K562 (cell line): ENCODE measurements around the gene GNRHR. TPM values are rescaled to one million over a fixed set of nuclear protein-coding genes. Genes with fewer than 3 reads are reported as not detected.
A peak's percentile ranks its signal among the peaks of the same experiment; 100 is the strongest.

Experiments
- ATAC-seq: fragments of 200-7000 bp; cut with Tn5 transposase; 3 replicates; pipeline ENCODE4 v1.9.1; 2020; ENCODE audit warnings: moderate library complexity
- BruUV-seq: library from RNA; stranded (reverse); fragments of 400-500 nt; replicated peaks from 2 replicates; lab custom pipeline; 2021; lab: Mats Ljungman, UMichigan
- CTCF ChIA-PET: fragments of 300-600 bp; formaldehyde crosslinking; extraction: SDS; loops from one replicate; lab custom pipeline; 2021; ENCODE audit warnings: low intra/inter-chr PET ratio; lab: Yijun Ruan, JAX
- POLR2A ChIA-PET: fragments of 300-600, 350-650 bp; sonication (Branson Sonifier 250); formaldehyde crosslinking; extraction: SDS; loops from one replicate; lab custom pipeline; 2021; ENCODE audit warnings: antibody characterized with exemption, inconsistent platforms; lab: Yijun Ruan, JAX
- DNase-seq, 4 experiments: peaks; one replicate each; pipeline versions ENCODE4 v3.0.0 to v3.0.0-alpha.2; 2011 to 2018; ENCODE audit warnings: low spot score in 3 of 4, mixed read lengths in 3 of 4; ENCODE audit errors: extremely low read depth in 1 of 4
- FAIRE-seq: peaks from 2 replicates; lab custom pipeline; 2011; peaks lifted over from hg19 to GRCh38; lab: Jason Lieb, UNC
- H2AFZ ChIP-seq: 2 replicates; pipeline ENCODE4 v1.6.0; 2011; ENCODE audit warnings: low read depth, low read length, control low read depth, inconsistent platforms
- H3K27ac ChIP-seq: fragments of 200-600 bp; 3 replicates; pipeline ENCODE4 v1.8.0; 2011; ENCODE audit warnings: low read depth, mild to moderate bottlenecking, control low read depth, inconsistent platforms, low read length, moderate library complexity, mixed read lengths; ENCODE audit errors: extremely low read depth
- H3K27me3 ChIP-seq, 2 experiments: fragments of 300-600 bp in 1 of 2; 2 replicates in 1 of 2; 3 replicates in 1 of 2; pipeline versions ENCODE4 v1.6.0 to v1.8.0; 2011; ENCODE audit warnings: inconsistent platforms in 2 of 2, low read length in 2 of 2, mild to moderate bottlenecking in 1 of 2, mixed read lengths in 1 of 2, moderate library complexity in 1 of 2; ENCODE audit not compliant: control insufficient read depth in 2 of 2, insufficient read depth in 2 of 2
- H3K36me3 ChIP-seq: fragments of 300-600 bp; 3 replicates; pipeline ENCODE4 v1.8.0; 2011; ENCODE audit warnings: mild to moderate bottlenecking, low read length, inconsistent platforms; ENCODE audit not compliant: control insufficient read depth, insufficient read depth
- H3K4me1 ChIP-seq, 2 experiments: fragments of 200-600 bp in 1 of 2; replicated peaks in 1 of 2; 2 replicates in 1 of 2; 3 replicates in 1 of 2; pipeline versions ENCODE4 v1.5.1 to v1.8.0; 2011; ENCODE audit warnings: inconsistent platforms in 2 of 2, low read length in 2 of 2, mild to moderate bottlenecking in 1 of 2, mixed read lengths in 1 of 2, moderate library complexity in 1 of 2; ENCODE audit not compliant: control insufficient read depth in 2 of 2, insufficient read depth in 2 of 2
- H3K4me2 ChIP-seq: 2 replicates; pipeline ENCODE4 v1.6.1; 2011; ENCODE audit warnings: low read length, control low read depth, inconsistent platforms, mixed read lengths; ENCODE audit not compliant: insufficient read depth
- H3K4me3 ChIP-seq: fragments of 200-600 bp; sonication (generic), shearing (Covaris generic); 2 replicates; pipeline ENCODE4 v1.5.1; 2016; ENCODE audit warnings: control low read depth, inconsistent platforms
- H3K79me2 ChIP-seq: fragments of 200-600 bp; 3 replicates; pipeline ENCODE4 v1.8.0; 2011; ENCODE audit warnings: low read length, inconsistent platforms; ENCODE audit not compliant: control insufficient read depth, insufficient read depth
- H3K9ac ChIP-seq, 2 experiments: 2 replicates each; pipeline versions ENCODE4 v1.6.0 to v1.6.1; 2011; ENCODE audit warnings: low read depth in 2 of 2, low read length in 2 of 2, control low read depth in 1 of 2, inconsistent platforms in 1 of 2, mild to moderate bottlenecking in 1 of 2, mixed read lengths in 1 of 2; ENCODE audit not compliant: insufficient read depth in 1 of 2
- H3K9me1 ChIP-seq: one replicate; pipeline ENCODE4 v1.6.0; 2011; ENCODE audit warnings: inconsistent platforms, mild to moderate bottlenecking, low read length, moderate library complexity; ENCODE audit not compliant: control insufficient read depth, insufficient read depth
- H3K9me3 ChIP-seq: replicated peaks from 2 replicates; pipeline ENCODE4 v1.5.1; 2011; ENCODE audit warnings: low read depth, low read length, inconsistent platforms; ENCODE audit not compliant: control insufficient read depth, insufficient read depth
- H4K20me1 ChIP-seq: replicated peaks from 2 replicates; pipeline ENCODE4 v1.6.1; 2011; ENCODE audit warnings: low read length, inconsistent platforms, mixed read lengths; ENCODE audit not compliant: control insufficient read depth, insufficient read depth
- ATF7 ChIP-seq: fragments of 450-650 bp; IDR thresholded peaks from 2 replicates; pipeline ENCODE4 v1.7.1; 2014; ENCODE audit warnings: mild to moderate bottlenecking, moderate library complexity
- FOXK2 ChIP-seq, 2 experiments: fragments of 450-650 bp; IDR thresholded peaks in 1 of 2; conservative IDR thresholded peaks in 1 of 2; 2 replicates each; pipeline ENCODE4 v1.6.1; 2016; ENCODE audit warnings: low read depth in 2 of 2, mild to moderate bottlenecking in 1 of 2
- HIVEP1 ChIP-seq: fragments of 250-450 bp; sonication (Bioruptor Pico); IDR thresholded peaks from 2 replicates; pipeline ENCODE4 v1.4.0; 2020; ENCODE audit warnings: mild to moderate bottlenecking
- L3MBTL2 ChIP-seq: fragments of 450-650 bp; IDR thresholded peaks from 2 replicates; pipeline ENCODE4 v1.6.1; 2016; ENCODE audit warnings: mild to moderate bottlenecking, moderate library complexity
- MED1 ChIP-seq: sonication (generic); formaldehyde crosslinking; IDR thresholded peaks from 2 replicates; pipeline ENCODE4 v1.8.1; 2023; ENCODE audit warnings: missing genetic modification reagents, borderline replicate concordance
- NONO ChIP-seq, 2 experiments: fragments of 200-400 bp in 1 of 2; fragments of 450-650 bp in 1 of 2; formaldehyde crosslinking in 1 of 2; IDR thresholded peaks; 2 replicates each; pipeline ENCODE4 v1.6.1; 2017; ENCODE audit warnings: low read depth in 2 of 2, mild to moderate bottlenecking in 2 of 2, moderate library complexity in 2 of 2, low read length in 1 of 2
- PHF8 ChIP-seq: fragments of 200-600 bp; sonication (generic); IDR thresholded peaks from 2 replicates; pipeline ENCODE4 v1.6.1; 2012; ENCODE audit warnings: mixed run types, mild to moderate bottlenecking, inconsistent platforms, low read length, moderate library complexity, borderline replicate concordance
- WGBS: fragments of 100-300 bp; shearing (Covaris generic); methylation state at CpG from one replicate; pipeline ENCODE4 v1.1.6; 2016; ENCODE audit warnings: low coverage, mixed read lengths; ENCODE audit not compliant: insufficient coverage; ENCODE audit errors: missing lambda C conversion rate; 5-methylcytosine and 5-hydroxymethylcytosine counted together
- in situ Hi-C: fragments of 300-500 bp; cut with MboI; formaldehyde crosslinking; loops from 4 replicates; pipeline ENCODE4 v1.15.0; 2018; ENCODE audit warnings: inconsistent platforms, mixed read lengths
- intact Hi-C: fragments of 100-400 bp; cut with micrococcal nuclease; formaldehyde crosslinking; loops from 2 replicates; pipeline ENCODE4 v1.14.2; 2022
- polyA plus RNA-seq, 8 experiments: library from polyadenylated mRNA; depleted of rRNA in 4 of 8; stranded (reverse) in 5 of 8; unstranded in 3 of 8; fragments of >200 nt; fragmentation: Nextera tagmentation in 2 of 8; fragmentation: Illumina TruSeq in 1 of 8; extraction: Ambion mirVana in 2 of 8; extraction: Trizol in 1 of 8; gene quantifications; 2 replicates each; pipeline versions ENCODE4 v1.2.1 to v1.2.3, GENCODE V29; 2011 to 2014; ENCODE audit warnings: inconsistent platforms in 1 of 8, missing spikeins in 1 of 8
- total RNA-seq, 7 experiments: library from RNA; depleted of rRNA in 6 of 7; stranded (reverse); fragments of >200 nt in 6 of 7; fragmentation: Illumina TruSeq in 2 of 7; extraction: Trizol in 2 of 7; gene quantifications; 2 replicates each; pipeline versions ENCODE4 v1.2.1 to v1.2.3, GENCODE V29; 2011 to 2021; ENCODE audit warnings: low replicate concordance in 1 of 7
- TF ChIP-seq, protein P1 (sequence below): fragments of 450-650 bp; IDR thresholded peaks from 2 replicates; pipeline ENCODE4 v1.6.1; 2018; ENCODE audit not compliant: partially characterized antibody
- TF ChIP-seq, protein P2 (sequence below): fragments of 250-450 bp; sonication (Bioruptor Pico); IDR thresholded peaks from 2 replicates; pipeline ENCODE4 v1.4.0; 2020

Gene GNRHR
- total and polyA plus RNA-seq, 9 of the 15 experiments (the other 6 are each of a cell fraction or from before 2014, with no cell fraction given): 0.06 to 0.13 TPM; not detected in 7

DNA sequence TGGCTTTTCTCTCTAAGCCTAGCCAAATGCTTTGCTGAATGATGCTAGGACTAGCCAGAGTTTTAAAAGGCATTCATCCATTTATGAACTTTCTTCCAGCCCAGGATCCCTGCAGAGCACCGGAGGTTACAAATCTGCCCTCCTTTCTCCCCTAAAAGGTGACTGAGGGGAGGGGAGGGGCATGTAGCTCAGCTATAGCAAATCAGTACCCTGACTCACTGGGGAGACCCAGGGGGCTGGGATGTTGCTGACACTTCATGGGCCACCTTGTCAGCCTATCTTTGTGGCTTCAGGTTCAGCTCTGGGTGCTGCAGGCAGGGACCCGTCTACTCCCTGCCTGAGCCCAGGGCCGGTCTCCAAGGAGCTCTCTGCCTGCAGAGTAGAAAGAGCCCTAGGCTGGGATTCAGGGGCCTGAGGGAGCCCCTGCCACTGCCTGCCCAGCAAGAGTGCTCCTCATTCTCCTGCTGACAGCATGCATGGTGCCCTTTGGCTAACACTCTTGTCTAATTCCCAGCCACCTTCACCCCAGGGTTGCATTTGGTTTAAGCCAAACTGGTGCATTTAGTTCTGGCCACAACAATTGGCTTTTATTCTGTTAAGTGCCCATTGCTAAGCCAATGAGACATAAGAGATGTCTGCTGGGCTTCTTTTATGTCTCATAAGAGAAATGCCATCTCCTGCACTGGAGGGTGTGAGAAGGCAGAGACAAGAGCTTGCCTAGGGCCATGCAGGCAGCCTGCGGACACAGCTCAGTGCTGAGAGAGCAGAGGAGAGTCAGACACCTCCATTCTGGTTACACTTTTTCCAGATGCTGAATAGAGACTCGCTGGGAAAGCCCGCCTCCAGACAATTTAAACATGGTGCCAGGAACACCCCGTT is 41.3 kb downstream of the GNRHR start:
- no peaks in the 10 kb centered on the region for H3K27me3 ChIP-seq
- BruUV-seq: no TSS peak
- peaks cover 97% of the 10 kb centered on the region for H3K79me2 ChIP-seq
- ATAC-seq: peak; percentile 48
- no peak for FAIRE-seq
- H3K4me2 ChIP-seq: peak overlapping the region; percentile 82
- in situ Hi-C loops: no loop called here
- peak overlapping the region; percentile 41 to 53; a peak in 3 of 4 replicates for H3K9ac ChIP-seq
- ChIA-PET CTCF (no interaction called here), POLR2A (interaction anchor here (0.7 to 3.1 kb wide), 4 partner anchors 8 to 166 kb away, joined by 3 to 13 read pairs (median 8); partner anchors contain the start of gene UBA6)
- H3K4me3 ChIP-seq: no peak overlapping the region
- H3K9me3 ChIP-seq: no peaks in the 10 kb centered on the region
- TF ChIP-seq PHF8 (peak; percentile 25; the same call in 1 of the 2 replicates), NONO (IDR thresholded peaks at IDR 0.05; ENCODE audit: low read depth in 2 of 2, low read length in 1 of 2) (peak in 1 of 2 experiments; percentile 89; a peak in 2 of 4 replicates), MED1 (CRISPR knock-in tag) (no peak), ATF7 (peak; percentile 71), HIVEP1 (no peak), L3MBTL2 (no peak), FOXK2 (conservative IDR thresholded peaks at IDR 0.05 in 1 of 2, IDR thresholded peaks at IDR 0.05 in 1 of 2; ENCODE audit: low read depth in 2 of 2) (peak in 1 of 2 experiments; percentile 59; a peak in 2 of 4 replicates)
- TF ChIP-seq, protein P1, sequence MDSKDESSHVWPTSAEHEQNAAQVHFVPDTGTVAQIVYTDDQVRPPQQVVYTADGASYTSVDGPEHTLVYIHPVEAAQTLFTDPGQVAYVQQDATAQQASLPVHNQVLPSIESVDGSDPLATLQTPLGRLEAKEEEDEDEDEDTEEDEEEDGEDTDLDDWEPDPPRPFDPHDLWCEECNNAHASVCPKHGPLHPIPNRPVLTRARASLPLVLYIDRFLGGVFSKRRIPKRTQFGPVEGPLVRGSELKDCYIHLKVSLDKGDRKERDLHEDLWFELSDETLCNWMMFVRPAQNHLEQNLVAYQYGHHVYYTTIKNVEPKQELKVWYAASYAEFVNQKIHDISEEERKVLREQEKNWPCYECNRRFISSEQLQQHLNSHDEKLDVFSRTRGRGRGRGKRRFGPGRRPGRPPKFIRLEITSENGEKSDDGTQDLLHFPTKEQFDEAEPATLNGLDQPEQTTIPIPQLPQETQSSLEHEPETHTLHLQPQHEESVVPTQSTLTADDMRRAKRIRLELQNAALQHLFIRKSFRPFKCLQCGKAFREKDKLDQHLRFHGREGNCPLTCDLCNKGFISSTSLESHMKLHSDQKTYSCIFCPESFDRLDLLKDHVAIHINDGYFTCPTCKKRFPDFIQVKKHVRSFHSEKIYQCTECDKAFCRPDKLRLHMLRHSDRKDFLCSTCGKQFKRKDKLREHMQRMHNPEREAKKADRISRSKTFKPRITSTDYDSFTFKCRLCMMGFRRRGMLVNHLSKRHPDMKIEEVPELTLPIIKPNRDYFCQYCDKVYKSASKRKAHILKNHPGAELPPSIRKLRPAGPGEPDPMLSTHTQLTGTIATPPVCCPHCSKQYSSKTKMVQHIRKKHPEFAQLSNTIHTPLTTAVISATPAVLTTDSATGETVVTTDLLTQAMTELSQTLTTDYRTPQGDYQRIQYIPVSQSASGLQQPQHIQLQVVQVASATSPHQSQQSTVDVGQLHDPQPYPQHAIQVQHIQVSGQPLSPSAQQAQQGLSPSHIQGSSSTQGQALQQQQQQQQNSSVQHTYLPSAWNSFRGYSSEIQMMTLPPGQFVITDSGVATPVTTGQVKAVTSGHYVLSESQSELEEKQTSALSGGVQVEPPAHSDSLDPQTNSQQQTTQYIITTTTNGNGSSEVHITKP: peak; percentile 97
- TF ChIP-seq, protein P2, sequence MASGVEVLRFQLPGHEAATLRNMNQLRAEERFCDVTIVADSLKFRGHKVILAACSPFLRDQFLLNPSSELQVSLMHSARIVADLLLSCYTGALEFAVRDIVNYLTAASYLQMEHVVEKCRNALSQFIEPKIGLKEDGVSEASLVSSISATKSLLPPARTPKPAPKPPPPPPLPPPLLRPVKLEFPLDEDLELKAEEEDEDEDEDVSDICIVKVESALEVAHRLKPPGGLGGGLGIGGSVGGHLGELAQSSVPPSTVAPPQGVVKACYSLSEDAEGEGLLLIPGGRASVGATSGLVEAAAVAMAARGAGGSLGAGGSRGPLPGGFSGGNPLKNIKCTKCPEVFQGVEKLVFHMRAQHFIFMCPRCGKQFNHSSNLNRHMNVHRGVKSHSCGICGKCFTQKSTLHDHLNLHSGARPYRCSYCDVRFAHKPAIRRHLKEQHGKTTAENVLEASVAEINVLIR: no peak
- TF ChIP-seq, all 486 proteins: peak for 5
- DNase-seq: no peak
- Histone ChIP-seq H3K36me3 (peaks cover 16% of the 10 kb centered on the region; the same call in 2 of the 3 replicates), H3K27ac (peak overlapping the region; percentile 79; the same call in 2 of the 3 replicates), H3K4me1 (peaks cover 30 to 36% of the 10 kb centered on the region in 2 experiments), H4K20me1 (peaks cover 7% of the 10 kb centered on the region; the same call in 1 of the 2 replicates), H2AFZ (peak overlapping the region; percentile 40; the same call in 1 of the 2 replicates), H3K9me1 (no peaks in the 10 kb centered on the region)
- WGBS: 20% methylated on average over 7 of the region's 7 CpGs
- intact Hi-C loops: no loop called here
